SK-N-SH (cell line): ENCODE measurements around the gene MYO9B.
A peak's percentile ranks its signal among the peaks of the same experiment; 100 is the strongest.

Experiments used
- CHD2 ChIP-seq: fragments of 150-350 bp; IDR thresholded peaks from 2 replicates; pipeline ENCODE4 v1.6.1; 2018; ENCODE audit warnings: low read length; ENCODE audit not compliant: partially characterized antibody
- CTCF ChIP-seq: fragments of 200-600 bp; sonication (generic); IDR thresholded peaks from 2 replicates; pipeline ENCODE4 v1.6.1; 2017; ENCODE audit warnings: antibody characterized with exemption, mild to moderate bottlenecking, moderate library complexity
- EP300 ChIP-seq, 2 experiments: IDR thresholded peaks; 2 replicates each; pipeline versions ENCODE4 v1.4.0 to v1.6.1; 2012; ENCODE audit warnings: borderline replicate concordance in 1 of 2, low read depth in 1 of 2, low read length in 1 of 2
- IRF3 ChIP-seq: fragments of 150-350 bp; IDR thresholded peaks from 2 replicates; pipeline ENCODE4 v1.6.1; 2016; ENCODE audit warnings: mild to moderate bottlenecking, low read depth, low read length
- POLR2AphosphoS5 ChIP-seq: IDR thresholded peaks from 2 replicates; pipeline ENCODE4 v1.6.1; 2012; ENCODE audit warnings: low read depth, low read length
- RAD21 ChIP-seq: IDR thresholded peaks from 2 replicates; pipeline ENCODE4 v1.6.1; 2012; ENCODE audit warnings: mild to moderate bottlenecking, low read length
- RFX5 ChIP-seq: IDR thresholded peaks from 2 replicates; pipeline ENCODE4 v1.6.1; 2012; ENCODE audit warnings: mild to moderate bottlenecking, improper control_type of control experiment, low read length
- SIN3A ChIP-seq: IDR thresholded peaks from 2 replicates; pipeline ENCODE4 v1.6.1; 2012; ENCODE audit warnings: low read depth, mild to moderate bottlenecking, low read length, moderate library complexity, borderline replicate concordance
- YY1 ChIP-seq: IDR thresholded peaks from 2 replicates; pipeline ENCODE4 v1.4.0; 2012; ENCODE audit warnings: low read depth, mild to moderate bottlenecking
- TF ChIP-seq, protein P1 (sequence below): IDR thresholded peaks from 2 replicates; pipeline ENCODE4 v1.6.1; 2012; ENCODE audit warnings: mild to moderate bottlenecking, low read depth, low read length, moderate library complexity
- TF ChIP-seq, protein P2 (sequence below): IDR thresholded peaks from 2 replicates; pipeline ENCODE4 v1.4.0; 2012; ENCODE audit warnings: low read depth, borderline replicate concordance
- TF ChIP-seq, protein P3 (sequence below): IDR thresholded peaks from 2 replicates; pipeline ENCODE4; 2012

DNA sequence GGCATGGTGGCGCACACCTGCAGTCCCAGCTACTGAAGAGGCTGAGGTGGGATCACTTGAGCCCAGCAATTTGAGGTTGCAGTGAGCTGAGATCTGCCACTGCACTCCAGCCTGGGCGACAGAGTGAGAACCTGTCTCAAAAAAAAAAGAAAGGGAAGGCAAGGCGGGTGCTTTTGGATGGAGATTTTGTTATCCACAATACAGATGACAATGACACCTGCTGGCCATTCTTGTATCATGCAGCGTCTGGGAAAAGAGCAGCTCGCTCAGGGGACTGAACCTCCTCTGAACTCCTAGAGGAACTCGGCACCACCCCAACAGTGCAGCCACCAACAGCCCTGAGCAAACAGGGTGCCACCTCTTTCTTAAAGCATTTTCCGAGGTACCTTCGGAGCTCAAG is 23.1 kb upstream of the MYO9B start:
- TF ChIP-seq CTCF (peak; percentile 66), POLR2AphosphoS5 (no peak), IRF3 (no peak), CHD2 (no peak), SIN3A (no peak), RAD21 (peak; percentile 69), EP300 (IDR thresholded peaks at IDR 0.05; ENCODE audit: borderline replicate concordance in 1 of 2, low read depth in 1 of 2, low read length in 1 of 2) (no peak), RFX5 (no peak), YY1 (no peak)
- TF ChIP-seq, protein P1, sequence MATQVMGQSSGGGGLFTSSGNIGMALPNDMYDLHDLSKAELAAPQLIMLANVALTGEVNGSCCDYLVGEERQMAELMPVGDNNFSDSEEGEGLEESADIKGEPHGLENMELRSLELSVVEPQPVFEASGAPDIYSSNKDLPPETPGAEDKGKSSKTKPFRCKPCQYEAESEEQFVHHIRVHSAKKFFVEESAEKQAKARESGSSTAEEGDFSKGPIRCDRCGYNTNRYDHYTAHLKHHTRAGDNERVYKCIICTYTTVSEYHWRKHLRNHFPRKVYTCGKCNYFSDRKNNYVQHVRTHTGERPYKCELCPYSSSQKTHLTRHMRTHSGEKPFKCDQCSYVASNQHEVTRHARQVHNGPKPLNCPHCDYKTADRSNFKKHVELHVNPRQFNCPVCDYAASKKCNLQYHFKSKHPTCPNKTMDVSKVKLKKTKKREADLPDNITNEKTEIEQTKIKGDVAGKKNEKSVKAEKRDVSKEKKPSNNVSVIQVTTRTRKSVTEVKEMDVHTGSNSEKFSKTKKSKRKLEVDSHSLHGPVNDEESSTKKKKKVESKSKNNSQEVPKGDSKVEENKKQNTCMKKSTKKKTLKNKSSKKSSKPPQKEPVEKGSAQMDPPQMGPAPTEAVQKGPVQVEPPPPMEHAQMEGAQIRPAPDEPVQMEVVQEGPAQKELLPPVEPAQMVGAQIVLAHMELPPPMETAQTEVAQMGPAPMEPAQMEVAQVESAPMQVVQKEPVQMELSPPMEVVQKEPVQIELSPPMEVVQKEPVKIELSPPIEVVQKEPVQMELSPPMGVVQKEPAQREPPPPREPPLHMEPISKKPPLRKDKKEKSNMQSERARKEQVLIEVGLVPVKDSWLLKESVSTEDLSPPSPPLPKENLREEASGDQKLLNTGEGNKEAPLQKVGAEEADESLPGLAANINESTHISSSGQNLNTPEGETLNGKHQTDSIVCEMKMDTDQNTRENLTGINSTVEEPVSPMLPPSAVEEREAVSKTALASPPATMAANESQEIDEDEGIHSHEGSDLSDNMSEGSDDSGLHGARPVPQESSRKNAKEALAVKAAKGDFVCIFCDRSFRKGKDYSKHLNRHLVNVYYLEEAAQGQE = no peak
- TF ChIP-seq, protein P2, sequence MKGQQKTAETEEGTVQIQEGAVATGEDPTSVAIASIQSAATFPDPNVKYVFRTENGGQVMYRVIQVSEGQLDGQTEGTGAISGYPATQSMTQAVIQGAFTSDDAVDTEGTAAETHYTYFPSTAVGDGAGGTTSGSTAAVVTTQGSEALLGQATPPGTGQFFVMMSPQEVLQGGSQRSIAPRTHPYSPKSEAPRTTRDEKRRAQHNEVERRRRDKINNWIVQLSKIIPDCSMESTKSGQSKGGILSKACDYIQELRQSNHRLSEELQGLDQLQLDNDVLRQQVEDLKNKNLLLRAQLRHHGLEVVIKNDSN = no peak
- TF ChIP-seq, protein P3, sequence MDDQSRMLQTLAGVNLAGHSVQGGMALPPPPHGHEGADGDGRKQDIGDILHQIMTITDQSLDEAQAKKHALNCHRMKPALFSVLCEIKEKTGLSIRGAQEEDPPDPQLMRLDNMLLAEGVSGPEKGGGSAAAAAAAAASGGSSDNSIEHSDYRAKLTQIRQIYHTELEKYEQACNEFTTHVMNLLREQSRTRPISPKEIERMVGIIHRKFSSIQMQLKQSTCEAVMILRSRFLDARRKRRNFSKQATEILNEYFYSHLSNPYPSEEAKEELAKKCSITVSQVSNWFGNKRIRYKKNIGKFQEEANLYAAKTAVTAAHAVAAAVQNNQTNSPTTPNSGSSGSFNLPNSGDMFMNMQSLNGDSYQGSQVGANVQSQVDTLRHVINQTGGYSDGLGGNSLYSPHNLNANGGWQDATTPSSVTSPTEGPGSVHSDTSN = no peak
